OCI-LY3 (cell line): ENCODE measurements around the gene SPOCK3.

ENCODE experiments used
- H2AFZ ChIP-seq: fragments of 200-600, 300-600 bp; shearing (Covaris generic); 2 replicates; pipeline ENCODE4 v1.6.0; 2014; ENCODE audit warnings: antibody characterized with exemption, low read depth, low read length
- H3K27ac ChIP-seq: fragments of 200-600, 300-600 bp; sonication (generic); 2 replicates; pipeline ENCODE4 v1.5.1; 2014; ENCODE audit warnings: mild to moderate bottlenecking, low read length, moderate library complexity, mixed read lengths
- H3K27me3 ChIP-seq: fragments of 200-600, 300-600 bp; sonication (generic); 2 replicates; pipeline ENCODE4 v1.6.1; 2014; ENCODE audit warnings: low read depth, low read length, mixed read lengths
- H3K36me3 ChIP-seq: fragments of 200-600, 300-600 bp; sonication (generic); replicated peaks from 2 replicates; pipeline ENCODE3; 2014; ENCODE audit warnings: low read depth, low read length, mixed read lengths
- H3K4me1 ChIP-seq: fragments of 300-600, 200-600 bp; sonication (generic); 2 replicates; pipeline ENCODE4 v1.6.1; 2014; ENCODE audit warnings: low read length, mixed read lengths
- H3K4me2 ChIP-seq: fragments of 200-600, 300-600 bp; sonication (generic); 2 replicates; pipeline ENCODE4 v1.6.1; 2014; ENCODE audit warnings: low read length, mixed read lengths
- H3K4me3 ChIP-seq: fragments of 300-600, 200-600 bp; sonication (generic); 2 replicates; pipeline ENCODE4 v1.5.1; 2014; ENCODE audit warnings: antibody characterized with exemption, mild to moderate bottlenecking, low read length, moderate library complexity
- H3K79me2 ChIP-seq: fragments of 300-600, 200-600 bp; shearing (Covaris generic); 2 replicates; pipeline ENCODE4 v1.6.1; 2014; ENCODE audit warnings: mild to moderate bottlenecking, low read length, mixed read lengths
- H3K9ac ChIP-seq: fragments of 300-600, 200-600 bp; shearing (Covaris generic); 2 replicates; pipeline ENCODE4 v1.6.0; 2014; ENCODE audit warnings: mild to moderate bottlenecking, low read length, moderate library complexity
- H3K9me3 ChIP-seq: fragments of 200-600, 300-600 bp; shearing (Covaris generic); 2 replicates; pipeline ENCODE4 v1.6.1; 2014; ENCODE audit warnings: low read length, mixed read lengths; ENCODE audit not compliant: insufficient read depth
- H4K20me1 ChIP-seq: fragments of 200-600, 300-600 bp; sonication (generic); 2 replicates; pipeline ENCODE4 v1.6.1; 2016; ENCODE audit warnings: low read length, mixed read lengths; ENCODE audit not compliant: insufficient read depth
- CTCF ChIP-seq: fragments of 200-600, 300-600 bp; sonication (generic); IDR thresholded peaks from 2 replicates; pipeline ENCODE4 v1.5.1; 2014; ENCODE audit warnings: antibody characterized with exemption, low read length, low read depth
- EZH2phosphoT487 ChIP-seq: fragments of 200-600 bp; shearing (Covaris generic); IDR thresholded peaks from 2 replicates; pipeline ENCODE4 v1.6.1; 2018; ENCODE audit warnings: antibody characterized with exemption, mixed run types, low read depth

The SPOCK3 gene

GRCh38 chr4:166895771-166896170, 338.5 kb downstream of the SPOCK3 start:
- Histone ChIP-seq H3K27me3 (no peaks in the 10 kb centered on the region), H2AFZ (peak overlapping the region; percentile 70), H3K27ac (no peak overlapping the region; the same call in 1 of the 2 replicates)

DNA sequence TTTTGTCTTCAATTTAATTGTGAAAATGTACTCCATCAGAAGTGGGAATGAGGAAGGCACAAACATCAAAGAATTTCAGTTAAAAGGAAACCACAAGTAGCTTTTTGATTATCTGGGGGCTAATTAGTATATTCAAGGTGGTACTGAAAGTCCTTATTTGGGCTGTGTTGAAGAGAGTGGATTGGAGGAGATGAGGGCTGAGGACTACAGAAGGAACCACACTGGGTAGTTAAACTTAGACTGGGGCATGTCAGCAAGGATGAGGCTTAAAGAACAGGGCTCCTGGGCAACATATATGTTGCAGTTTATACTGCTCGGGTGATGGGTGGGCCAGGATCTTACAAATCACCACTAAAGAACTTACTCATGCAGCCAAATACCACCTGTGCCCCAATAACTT, 346.8 kb downstream of the SPOCK3 start:
- no peaks in the 10 kb centered on the region for H3K27me3 ChIP-seq
- H3K4me2 ChIP-seq, result no peak overlapping the region
- H3K9me3 ChIP-seq, result no peaks in the 10 kb centered on the region
- H3K36me3 ChIP-seq, result no peaks in the 10 kb centered on the region
- no peak overlapping the region for H3K4me3 ChIP-seq
- TF ChIP-seq CTCF, result no peak
- TF ChIP-seq EZH2phosphoT487, result no peak
- no peaks in the 10 kb centered on the region for H4K20me1 ChIP-seq
- no peaks in the 10 kb centered on the region for H3K79me2 ChIP-seq
- H3K9ac ChIP-seq, result no peak overlapping the region
- H3K27ac ChIP-seq, result no peak overlapping the region
- peaks cover 9% of the 10 kb centered on the region for H3K4me1 ChIP-seq
- H2AFZ ChIP-seq, result no peak overlapping the region

More at GRCh38 chr4:166895771-166896170, 338.5 kb downstream of the SPOCK3 start:
- TF ChIP-seq CTCF (no peak), EZH2phosphoT487 (no peak)
- Histone ChIP-seq H3K9ac (no peak overlapping the region), H3K4me3 (no peak overlapping the region), H4K20me1 (no peaks in the 10 kb centered on the region), H3K9me3 (no peaks in the 10 kb centered on the region), H3K4me1 (peaks cover 11% of the 10 kb centered on the region), H3K79me2 (no peaks in the 10 kb centered on the region), H3K4me2 (peak overlapping the region; percentile 30), H3K36me3 (no peaks in the 10 kb centered on the region)

DNA sequence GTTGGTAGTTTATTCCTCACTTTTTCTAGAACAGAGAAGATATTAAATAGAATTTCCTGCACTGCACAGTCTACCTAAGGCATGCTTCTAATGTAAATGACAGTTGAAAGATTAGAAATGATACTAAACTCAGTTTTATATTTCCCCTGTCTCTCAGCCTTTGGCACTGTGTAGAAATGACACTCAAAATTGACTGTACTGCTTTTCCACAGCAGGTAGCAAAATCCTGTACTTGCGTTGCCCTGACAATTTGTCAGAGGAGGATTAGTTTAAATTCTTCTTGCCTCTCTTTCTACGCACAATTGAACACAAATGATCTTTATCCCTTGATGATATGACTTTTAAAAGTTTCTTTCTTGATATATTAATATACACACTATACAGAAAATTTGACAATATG, 347.6 kb downstream of the SPOCK3 start:
- Histone ChIP-seq H3K4me1 (peaks cover 9% of the 10 kb centered on the region), H3K79me2 (no peaks in the 10 kb centered on the region), H3K9ac (no peak overlapping the region), H4K20me1 (no peaks in the 10 kb centered on the region), H3K27ac (no peak overlapping the region), H3K27me3 (no peaks in the 10 kb centered on the region), H3K4me3 (no peak overlapping the region), H3K36me3 (no peaks in the 10 kb centered on the region), H3K4me2 (no peak overlapping the region), H3K9me3 (no peaks in the 10 kb centered on the region), H2AFZ (no peak overlapping the region)
- TF ChIP-seq CTCF (no peak), EZH2phosphoT487 (no peak)

DNA sequence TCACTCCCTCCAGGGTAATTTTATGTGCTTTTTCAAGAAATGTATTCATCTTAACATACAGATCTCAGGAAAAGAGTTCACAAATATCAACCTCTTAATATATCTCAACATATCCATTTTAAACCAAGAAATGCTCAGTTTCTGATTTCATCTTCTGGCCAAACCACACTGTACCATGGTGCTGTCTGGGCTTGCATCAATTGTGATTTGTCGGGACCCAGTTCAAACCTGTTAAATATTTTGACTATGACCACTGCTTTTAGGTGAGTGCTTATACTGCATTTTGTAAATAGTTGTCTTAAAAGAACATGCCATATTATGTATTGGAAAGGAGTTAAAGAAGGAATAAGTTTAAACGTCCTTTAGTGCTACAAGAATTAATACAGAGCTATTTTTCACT, 352.1 kb downstream of the SPOCK3 start:
- Histone ChIP-seq H3K27ac (no peak overlapping the region), H3K9me3 (no peaks in the 10 kb centered on the region), H3K9ac (no peak overlapping the region), H3K4me2 (no peak overlapping the region), H3K4me3 (no peak overlapping the region), H3K4me1 (peaks cover 9% of the 10 kb centered on the region), H2AFZ (no peak overlapping the region), H3K27me3 (no peaks in the 10 kb centered on the region), H4K20me1 (no peaks in the 10 kb centered on the region), H3K79me2 (no peaks in the 10 kb centered on the region), H3K36me3 (no peaks in the 10 kb centered on the region)
- TF ChIP-seq CTCF (no peak), EZH2phosphoT487 (no peak)
